GM12892 (cell line): ENCODE data around the gene NT5E.

Source experiments
- DNase-seq: peaks from one replicate; pipeline ENCODE4 v3.0.0; 2011; ENCODE audit not compliant: insufficient read length
- FAIRE-seq: peaks from 2 replicates; lab custom pipeline; 2011; peaks lifted over from hg19 to GRCh38; lab: Jason Lieb, UNC
- POLR2A ChIP-seq: IDR thresholded peaks from 2 replicates; pipeline ENCODE4 v1.6.1; 2011; ENCODE audit warnings: low read depth, low read length, control low read depth
- POLR2AphosphoS5 ChIP-seq: IDR thresholded peaks from 2 replicates; pipeline ENCODE4 v1.6.1; 2011; ENCODE audit warnings: low read depth, low read length, control low read depth
- TAF1 ChIP-seq: IDR thresholded peaks from 2 replicates; pipeline ENCODE4 v1.6.1; 2011; ENCODE audit warnings: low read depth, mild to moderate bottlenecking, control low read depth, low read length, borderline replicate concordance

NT5E gene

GRCh38 chr6:85408039-85408438 lies 41.8 kb upstream of the NT5E start:
- DNase-seq (no peak), FAIRE-seq (no peak)
- TF ChIP-seq TAF1 (no peak), POLR2AphosphoS5 (no peak), POLR2A (no peak)

DNA sequence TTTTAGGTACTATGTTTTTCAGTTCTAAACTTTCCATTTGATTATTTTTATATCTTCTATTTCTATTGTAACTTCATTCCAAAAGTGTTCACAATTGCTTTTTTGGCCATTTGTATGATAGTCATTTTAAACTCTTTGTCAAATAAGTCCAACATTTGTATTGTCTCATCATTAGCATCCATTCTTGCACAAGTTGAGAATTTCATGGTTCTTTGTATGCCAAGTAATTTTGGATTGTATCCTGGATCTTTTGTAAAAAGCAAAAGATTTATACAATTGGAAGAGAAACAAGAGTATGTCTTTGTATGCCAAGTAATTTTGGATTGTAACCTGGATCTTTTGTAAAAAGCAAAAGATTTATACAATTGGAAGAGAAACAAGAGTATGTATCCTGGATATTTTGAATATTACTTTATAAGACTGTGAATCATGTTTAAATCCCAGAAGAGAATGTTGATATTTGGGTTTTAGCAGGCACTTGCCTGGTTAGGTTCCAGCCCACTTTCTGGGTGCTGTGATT lies 36.9 kb upstream of the NT5E start:
- no peak for FAIRE-seq
- DNase-seq: no peak
- TF ChIP-seq POLR2A: no peak

DNA sequence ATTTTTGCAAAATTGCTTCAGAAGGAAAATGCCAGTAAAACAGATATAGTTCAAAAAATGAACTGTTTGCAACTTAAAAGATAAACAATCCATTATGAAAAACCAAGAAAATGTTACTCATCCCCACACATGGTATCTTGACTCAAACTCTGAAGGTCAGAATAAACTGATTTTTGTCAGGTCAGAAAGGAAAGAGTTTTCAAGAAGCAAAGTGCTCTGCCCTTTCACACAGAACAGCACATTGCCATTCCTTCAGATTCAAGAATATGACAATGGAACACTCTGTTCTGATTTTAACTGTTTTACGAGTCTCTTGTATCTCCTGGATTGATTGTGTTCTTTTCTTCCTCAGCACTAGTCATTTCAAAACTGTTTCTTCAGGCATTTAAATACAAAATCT lies 33.8 kb upstream of the NT5E start:
- TF ChIP-seq POLR2AphosphoS5: no peak
- no peak for TF ChIP-seq POLR2A
- TF ChIP-seq TAF1: no peak
- FAIRE-seq (no peak), DNase-seq (no peak)

GRCh38 chr6:85416766-85417165 lies 33.1 kb upstream of the NT5E start:
- FAIRE-seq (no peak), DNase-seq (no peak)
- TF ChIP-seq TAF1 (no peak), POLR2AphosphoS5 (no peak), POLR2A (no peak)

DNA sequence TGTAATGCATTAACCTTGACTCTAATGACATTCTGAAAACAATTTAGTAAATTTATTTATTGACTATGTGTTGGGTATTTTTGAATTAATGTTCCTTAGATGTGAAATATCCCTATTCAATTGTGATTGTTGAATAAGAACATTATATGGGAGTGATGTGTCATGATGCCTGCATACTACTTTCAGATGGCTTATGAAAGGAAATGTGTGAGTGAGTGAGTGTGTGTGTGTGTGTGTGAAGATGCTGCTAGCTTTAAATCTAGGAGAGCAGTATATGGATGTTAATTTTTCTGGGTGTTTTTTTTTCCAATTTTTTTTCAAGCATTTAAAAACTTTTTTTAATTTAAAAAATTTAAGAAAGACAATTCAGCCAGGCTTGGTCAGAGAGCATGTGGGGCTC lies 32.5 kb upstream of the NT5E start:
- TF ChIP-seq TAF1 (no peak), POLR2A (no peak), POLR2AphosphoS5 (no peak)
- no peak for DNase-seq
- no peak for FAIRE-seq

DNA sequence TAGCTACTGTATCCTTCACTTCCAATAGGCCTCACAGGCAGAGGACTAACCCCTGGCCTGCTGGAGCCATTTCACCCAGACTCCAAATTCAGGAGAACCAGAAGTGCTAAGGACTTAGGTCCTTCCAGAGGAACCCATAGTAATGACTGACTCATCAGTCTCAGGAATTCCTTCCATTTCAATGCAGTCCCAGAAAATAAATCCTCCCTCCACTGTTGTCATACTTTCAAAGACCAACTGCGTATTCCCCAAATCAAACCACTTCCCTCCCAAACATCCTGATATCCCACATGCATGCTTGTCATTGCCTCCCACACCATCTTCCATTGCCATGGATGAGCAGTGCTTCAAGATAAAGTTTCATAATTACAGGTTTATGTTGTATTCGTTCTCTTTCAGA lies 31.8 kb upstream of the NT5E start:
- no peak for FAIRE-seq
- TF ChIP-seq TAF1 (no peak), POLR2AphosphoS5 (no peak), POLR2A (no peak)
- DNase-seq: no peak

DNA sequence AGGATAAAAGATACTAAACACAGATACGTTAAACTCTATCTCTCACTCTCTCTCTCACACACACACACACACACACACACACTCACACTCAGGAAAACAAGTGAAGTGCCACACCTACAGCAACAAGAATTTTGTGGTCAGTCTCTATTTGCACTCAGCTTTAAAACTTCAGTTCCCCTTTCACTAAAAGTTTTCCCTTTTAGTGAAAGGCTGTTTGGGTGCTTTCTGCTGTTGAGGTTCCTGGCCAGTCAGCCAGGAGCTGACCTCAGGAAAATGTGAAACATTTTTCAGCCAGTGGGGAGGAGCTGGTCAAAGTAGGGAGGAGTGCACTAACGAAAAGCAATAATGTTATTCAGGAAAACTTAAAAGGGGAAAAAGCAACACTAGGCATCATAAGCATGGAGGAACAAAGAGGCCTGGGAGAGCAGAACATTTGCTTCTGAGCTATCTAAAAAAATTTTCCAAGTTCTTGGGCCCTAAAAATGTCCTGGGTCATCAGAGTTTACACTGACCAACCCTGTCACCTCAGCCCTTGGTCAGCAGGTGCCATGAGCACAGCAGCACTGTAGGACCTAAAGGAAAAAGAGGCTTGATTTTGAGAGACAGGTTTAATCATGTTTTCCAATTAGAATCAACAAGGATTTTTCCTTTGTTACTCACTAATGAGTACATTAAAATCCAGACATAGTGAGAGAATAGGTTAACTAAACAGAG lies 30.7 kb upstream of the NT5E start:
- peak; percentile 9 for FAIRE-seq
- TF ChIP-seq POLR2AphosphoS5: no peak
- TF ChIP-seq POLR2A: no peak
- no peak for TF ChIP-seq TAF1
- DNase-seq: no peak

DNA sequence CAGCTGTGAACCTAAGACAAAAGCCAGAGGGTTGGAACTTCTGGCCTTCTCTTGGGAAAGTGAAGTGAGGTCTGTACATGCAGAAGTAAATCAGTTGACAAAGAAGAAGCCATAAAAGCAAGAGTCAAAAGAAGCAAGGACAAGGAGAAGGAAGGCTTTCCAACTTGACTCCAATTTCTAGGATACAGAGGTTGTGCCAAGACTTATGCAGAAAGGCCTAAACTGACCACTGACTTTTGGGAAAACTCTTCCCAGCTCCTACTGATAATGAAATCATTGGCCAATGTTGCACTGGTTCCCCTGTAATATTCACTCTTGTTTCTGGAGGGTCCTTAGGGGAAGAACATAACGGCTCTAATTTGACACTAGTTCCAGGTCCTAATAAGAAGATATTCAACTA lies 29.3 kb upstream of the NT5E start:
- DNase-seq: no peak
- no peak for FAIRE-seq
- TF ChIP-seq TAF1 (no peak), POLR2A (no peak), POLR2AphosphoS5 (no peak)

DNA sequence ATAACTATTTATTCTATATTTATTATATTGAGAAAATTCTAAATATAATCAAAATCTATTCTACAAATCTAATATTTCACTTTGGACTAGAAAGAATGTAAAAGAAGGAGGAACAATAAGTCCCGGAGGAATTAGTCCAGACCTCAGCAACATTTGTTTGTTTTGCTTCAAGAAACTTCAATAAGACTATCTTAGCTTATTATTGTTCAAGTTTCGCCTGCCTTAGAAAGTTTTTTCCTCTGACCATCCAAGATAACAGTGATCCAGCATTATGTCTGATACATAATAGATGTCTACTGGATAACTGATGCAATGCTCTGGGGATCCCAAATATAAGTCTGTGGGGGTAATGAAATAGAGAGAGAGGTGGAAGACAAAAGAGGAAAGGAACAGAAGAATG lies 28.7 kb upstream of the NT5E start:
- no peak for DNase-seq
- TF ChIP-seq TAF1 (no peak), POLR2A (no peak), POLR2AphosphoS5 (no peak)
- no peak for FAIRE-seq

DNA sequence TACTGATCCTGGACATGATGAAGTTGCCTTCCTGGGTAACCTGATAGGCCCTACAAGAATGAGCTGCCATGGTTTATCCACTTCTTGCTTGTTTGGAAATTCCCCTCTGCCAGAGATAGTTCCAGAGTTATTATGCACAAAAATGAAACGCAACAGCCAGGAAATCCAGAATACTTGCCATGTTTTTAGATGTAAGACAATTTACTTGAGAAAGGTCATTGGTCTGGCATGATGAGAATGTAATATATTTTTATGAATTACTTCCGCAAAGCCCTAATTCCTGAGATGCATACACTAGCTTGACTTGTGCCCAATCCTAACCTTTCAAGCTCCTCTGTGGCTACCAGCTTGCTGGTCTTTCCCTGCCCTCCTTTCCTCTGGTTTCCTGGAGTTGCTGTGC lies 27.9 kb upstream of the NT5E start:
- TF ChIP-seq POLR2A (no peak), POLR2AphosphoS5 (no peak), TAF1 (no peak)
- DNase-seq (no peak), FAIRE-seq (no peak)

DNA sequence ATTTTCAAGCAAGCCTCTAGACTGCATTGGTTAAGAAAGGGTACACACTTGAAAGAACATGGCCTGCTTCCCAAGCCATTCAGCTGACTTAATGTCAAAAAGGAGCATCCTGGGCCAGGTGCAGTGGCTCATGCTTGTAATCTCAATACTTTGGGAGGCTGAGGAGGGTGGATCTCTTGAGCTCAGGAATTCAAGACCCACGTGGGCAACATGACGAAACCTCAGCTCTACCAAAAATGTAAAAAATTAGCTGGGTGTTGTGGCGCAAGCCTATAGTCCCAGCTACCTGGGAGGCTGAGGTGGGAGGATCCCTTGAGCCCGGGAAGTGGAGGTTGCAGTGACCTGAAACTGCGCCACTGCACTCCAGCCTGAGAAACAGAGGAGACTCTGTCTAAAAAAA lies 26.9 kb upstream of the NT5E start:
- DNase-seq: no peak

GRCh38 chr6:85424981-85425380 lies 24.9 kb upstream of the NT5E start:
- FAIRE-seq (no peak), DNase-seq (no peak)
- TF ChIP-seq POLR2A (no peak), TAF1 (no peak), POLR2AphosphoS5 (no peak)

More for the DNA sequence above, 26.9 kb upstream of the NT5E start:
- no peak for TF ChIP-seq POLR2AphosphoS5
- TF ChIP-seq TAF1: no peak
- no peak for TF ChIP-seq POLR2A
- no peak for FAIRE-seq

DNA sequence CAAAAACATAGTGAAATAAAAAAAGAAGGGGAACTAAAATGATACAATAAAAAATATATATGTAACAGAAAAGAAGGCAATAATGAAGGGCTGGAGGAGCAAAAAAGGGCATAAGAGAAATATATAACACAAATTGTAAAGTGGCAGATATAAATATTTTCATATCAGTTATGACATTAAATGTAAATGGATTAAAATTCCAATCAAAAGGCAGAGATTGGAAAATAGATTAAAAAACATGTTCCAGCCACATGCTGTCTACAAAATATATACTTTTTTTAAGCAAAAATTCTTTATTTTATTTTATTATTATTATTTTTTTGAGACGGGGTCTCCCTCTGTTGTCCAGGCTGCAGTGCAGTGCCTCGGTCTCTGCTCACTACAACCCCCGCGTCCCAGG lies 23.9 kb upstream of the NT5E start:
- no peak for FAIRE-seq
- no peak for DNase-seq
- no peak for TF ChIP-seq POLR2AphosphoS5
- no peak for TF ChIP-seq TAF1
